ENCODE results near the gene ZDHHC20.

The ZDHHC20 gene

DNA sequence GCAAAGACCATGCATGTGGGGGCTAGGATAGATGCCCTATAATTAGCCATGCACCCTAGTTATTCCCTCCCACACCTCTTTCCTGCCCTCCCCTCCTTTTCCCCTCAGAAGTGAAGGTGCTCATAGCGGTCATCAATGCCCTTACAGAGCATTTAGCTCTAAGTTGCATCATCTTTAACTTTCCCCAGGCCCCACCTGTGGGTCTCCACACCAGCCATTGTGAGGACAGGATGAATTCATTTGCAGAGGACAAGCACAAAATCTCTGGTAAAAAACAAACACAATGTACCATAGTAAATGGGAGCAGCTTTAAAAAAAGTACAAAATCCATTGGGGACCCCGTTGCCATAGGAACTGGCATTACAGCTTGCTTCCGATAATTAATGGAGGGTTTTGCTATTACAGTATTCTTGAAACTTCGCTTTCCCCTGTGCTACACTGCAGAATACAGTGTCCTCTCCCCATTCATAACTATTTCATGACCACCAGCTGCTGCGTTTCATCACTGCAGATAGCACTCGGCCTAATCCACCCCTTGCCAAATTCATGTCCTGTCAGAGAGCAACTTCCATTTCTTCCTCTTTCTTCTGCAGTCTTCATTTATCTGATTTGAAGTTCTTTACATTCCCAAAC lies 110.5 kb downstream of the ZDHHC20 start:
- H2AFZ ChIP-seq (ENCODE audit: low read length): no peak overlapping the region
- H4K20me1 ChIP-seq (ENCODE audit: insufficient read depth, low read length): no peaks in the 10 kb centered on the region
- H3K27ac ChIP-seq (ENCODE audit: low read length): no peak overlapping the region
- DNase-seq: no peak
- no peaks in the 10 kb centered on the region for H3K79me2 ChIP-seq (ENCODE audit: low read length)
- no peaks in the 10 kb centered on the region for H3K9me2 ChIP-seq (replicated peaks; ENCODE audit: insufficient read depth, low read length)
- no peaks in the 10 kb centered on the region for H3K36me3 ChIP-seq (replicated peaks; ENCODE audit: insufficient read depth, low read length)
- no peaks in the 10 kb centered on the region for H3K27me3 ChIP-seq (replicated peaks; ENCODE audit: insufficient read depth, low read length)
- TF ChIP-seq, protein P1, sequence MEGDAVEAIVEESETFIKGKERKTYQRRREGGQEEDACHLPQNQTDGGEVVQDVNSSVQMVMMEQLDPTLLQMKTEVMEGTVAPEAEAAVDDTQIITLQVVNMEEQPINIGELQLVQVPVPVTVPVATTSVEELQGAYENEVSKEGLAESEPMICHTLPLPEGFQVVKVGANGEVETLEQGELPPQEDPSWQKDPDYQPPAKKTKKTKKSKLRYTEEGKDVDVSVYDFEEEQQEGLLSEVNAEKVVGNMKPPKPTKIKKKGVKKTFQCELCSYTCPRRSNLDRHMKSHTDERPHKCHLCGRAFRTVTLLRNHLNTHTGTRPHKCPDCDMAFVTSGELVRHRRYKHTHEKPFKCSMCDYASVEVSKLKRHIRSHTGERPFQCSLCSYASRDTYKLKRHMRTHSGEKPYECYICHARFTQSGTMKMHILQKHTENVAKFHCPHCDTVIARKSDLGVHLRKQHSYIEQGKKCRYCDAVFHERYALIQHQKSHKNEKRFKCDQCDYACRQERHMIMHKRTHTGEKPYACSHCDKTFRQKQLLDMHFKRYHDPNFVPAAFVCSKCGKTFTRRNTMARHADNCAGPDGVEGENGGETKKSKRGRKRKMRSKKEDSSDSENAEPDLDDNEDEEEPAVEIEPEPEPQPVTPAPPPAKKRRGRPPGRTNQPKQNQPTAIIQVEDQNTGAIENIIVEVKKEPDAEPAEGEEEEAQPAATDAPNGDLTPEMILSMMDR (IDR thresholded peaks at IDR 0.05; ENCODE audit: low read length): no peak
- TF ChIP-seq EZH2phosphoT487 (IDR thresholded peaks at IDR 0.05; ENCODE audit: low read length) (no peak), EZH2 (optimal IDR thresholded peaks at IDR 0.05; ENCODE audit: low read depth, low read length) (no peak)
- no peak overlapping the region for H3K4me2 ChIP-seq (ENCODE audit: low read depth, low read length)
- no peak overlapping the region for H3K9ac ChIP-seq (ENCODE audit: low read length)
- no peaks in the 10 kb centered on the region for H3K9me3 ChIP-seq (replicated peaks; ENCODE audit: insufficient read depth, low read length)
- no peak overlapping the region for H3K4me3 ChIP-seq (ENCODE audit: low read length)
- H3F3A ChIP-seq (ENCODE audit: insufficient read depth, low read length): no peaks in the 10 kb centered on the region
- no peaks in the 10 kb centered on the region for H3K4me1 ChIP-seq (ENCODE audit: low read length)

DNA sequence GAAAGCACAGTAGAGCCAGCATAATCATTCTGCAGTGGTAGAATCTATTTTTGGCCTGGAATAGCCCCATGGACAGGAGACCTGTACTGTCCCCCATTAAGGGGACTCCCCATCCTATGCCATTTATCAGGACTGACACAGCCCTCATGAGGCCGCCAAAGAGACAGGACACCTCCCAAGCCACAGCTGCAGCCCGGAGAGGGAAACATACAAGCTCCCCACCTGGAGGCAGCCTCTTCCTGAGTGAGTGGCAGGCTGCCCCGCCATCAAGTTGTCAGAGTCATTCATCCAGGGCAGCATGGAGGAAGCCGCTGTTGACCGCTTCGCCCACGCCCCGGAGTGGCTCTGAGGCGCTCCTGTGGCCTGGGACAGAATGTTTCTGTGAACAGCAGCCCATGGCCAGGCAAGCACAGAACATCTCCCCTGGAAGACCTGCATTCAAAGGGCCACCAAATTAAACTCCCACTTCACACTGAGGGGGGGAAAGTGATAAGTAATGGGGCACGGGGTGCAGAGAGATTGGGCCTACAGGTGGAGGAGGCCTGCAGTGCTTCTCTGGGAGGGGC lies 111.3 kb downstream of the ZDHHC20 start:
- Histone ChIP-seq H3K27me3 (replicated peaks; ENCODE audit: insufficient read depth, low read length) (no peaks in the 10 kb centered on the region), H3K36me3 (replicated peaks; ENCODE audit: insufficient read depth, low read length) (no peaks in the 10 kb centered on the region), H3K9me2 (replicated peaks; ENCODE audit: insufficient read depth, low read length) (no peaks in the 10 kb centered on the region), H2AFZ (ENCODE audit: low read length) (no peak overlapping the region), H3K4me2 (ENCODE audit: low read depth, low read length) (no peak overlapping the region), H3K79me2 (ENCODE audit: low read length) (no peaks in the 10 kb centered on the region), H3K9me3 (replicated peaks; ENCODE audit: insufficient read depth, low read length) (no peaks in the 10 kb centered on the region), H3K4me3 (ENCODE audit: low read length) (no peak overlapping the region), H4K20me1 (ENCODE audit: insufficient read depth, low read length) (no peaks in the 10 kb centered on the region), H3F3A (ENCODE audit: insufficient read depth, low read length) (no peaks in the 10 kb centered on the region), H3K9ac (ENCODE audit: low read length) (no peak overlapping the region), H3K4me1 (ENCODE audit: low read length) (no peaks in the 10 kb centered on the region), H3K27ac (ENCODE audit: low read length) (no peak overlapping the region)
- no peak for DNase-seq
- TF ChIP-seq, protein P1 (IDR thresholded peaks at IDR 0.05; ENCODE audit: low read length): no peak
- TF ChIP-seq EZH2 (optimal IDR thresholded peaks at IDR 0.05; ENCODE audit: low read depth, low read length) (no peak), EZH2phosphoT487 (IDR thresholded peaks at IDR 0.05; ENCODE audit: low read length) (no peak)

DNA sequence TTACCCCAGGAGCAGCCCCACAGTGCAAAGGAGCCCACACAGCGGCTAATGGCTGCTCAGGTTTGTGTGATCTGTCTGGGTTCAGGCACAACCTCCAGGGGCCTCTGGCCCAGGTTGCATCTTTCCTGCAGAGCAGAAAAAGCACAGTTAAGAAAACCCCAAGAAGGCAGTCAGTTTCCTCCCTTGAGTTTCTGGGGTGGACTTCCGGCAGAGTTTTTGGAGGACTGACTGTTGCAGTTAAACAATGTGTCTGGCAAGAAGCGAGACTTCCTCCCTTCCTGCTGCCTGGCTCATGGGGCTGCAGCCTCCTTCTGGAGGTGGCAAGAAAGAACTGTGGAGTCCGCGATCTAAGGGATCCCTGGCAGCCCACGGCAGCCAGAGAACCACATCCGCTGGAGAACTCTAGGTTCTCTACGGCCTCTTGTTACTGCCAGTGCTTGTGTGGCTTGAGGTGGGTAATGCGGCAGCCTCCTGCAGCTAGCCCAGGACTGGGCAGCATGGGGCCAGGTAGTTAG lies 114.4 kb downstream of the ZDHHC20 start:
- no peak overlapping the region for H3K4me2 ChIP-seq (ENCODE audit: low read depth, low read length)

More for the DNA sequence above, 114.4 kb downstream of the ZDHHC20 start:
- Histone ChIP-seq H3K4me1 (ENCODE audit: low read length) (no peaks in the 10 kb centered on the region), H3K9me2 (replicated peaks; ENCODE audit: insufficient read depth, low read length) (no peaks in the 10 kb centered on the region), H3K4me3 (ENCODE audit: low read length) (no peak overlapping the region), H3K27ac (ENCODE audit: low read length) (no peak overlapping the region), H3K9me3 (replicated peaks; ENCODE audit: insufficient read depth, low read length) (no peaks in the 10 kb centered on the region), H3K79me2 (ENCODE audit: low read length) (no peaks in the 10 kb centered on the region), H3K27me3 (replicated peaks; ENCODE audit: insufficient read depth, low read length) (no peaks in the 10 kb centered on the region), H3F3A (ENCODE audit: insufficient read depth, low read length) (no peaks in the 10 kb centered on the region), H3K9ac (ENCODE audit: low read length) (no peak overlapping the region), H3K36me3 (replicated peaks; ENCODE audit: insufficient read depth, low read length) (no peaks in the 10 kb centered on the region), H4K20me1 (ENCODE audit: insufficient read depth, low read length) (no peaks in the 10 kb centered on the region), H2AFZ (ENCODE audit: low read length) (peak overlapping the region; percentile 45; the same call in 1 of the 2 replicates)
- TF ChIP-seq, protein P1 (IDR thresholded peaks at IDR 0.05; ENCODE audit: low read length): no peak
- DNase-seq: peak; percentile 6
